B cell (primary cell): ENCODE measurements around the gene UBAC1. TPM values are rescaled to one million over a fixed set of nuclear protein-coding genes. Genes with fewer than 3 reads are reported as not detected.

ENCODE experiments used
- ATAC-seq: fragments of 200-7000 bp; cut with Tn5 transposase; one replicate; pipeline ENCODE4 v1.10.0; 2021; ENCODE audit warnings: low read depth, mild to moderate bottlenecking, moderate number of reproducible peaks, moderate library complexity
- CTCF ChIA-PET: fragments of 350-600 bp; sonication (Branson Sonifier 250); formaldehyde crosslinking; loops from one replicate; lab custom pipeline; 2021; ENCODE audit warnings: antibody characterized with exemption, inconsistent platforms; lab: Charles Lee
- POLR2A ChIA-PET: fragments of 350-600 bp; sonication (Branson Sonifier 250); formaldehyde crosslinking; loops from one replicate; lab custom pipeline; 2021; ENCODE audit warnings: antibody characterized with exemption; lab: Charles Lee
- DNase-seq: peaks from one replicate; pipeline ENCODE4 v3.0.0; 2013
- H2AFZ ChIP-seq: 2 replicates; pipeline ENCODE4 v1.6.1; 2012; ENCODE audit warnings: mild to moderate bottlenecking, low read depth, low read length; ENCODE audit not compliant: insufficient read depth, poor library complexity, severe bottlenecking
- H3K27ac ChIP-seq, 2 donors: 1 replicate in 1 of 2; 2 replicates in 1 of 2; pipeline ENCODE4 v1.5.1; 2012 to 2013; ENCODE audit warnings: low read length in 2 of 2, mild to moderate bottlenecking in 2 of 2, moderate library complexity in 1 of 2
- H3K27me3 ChIP-seq, 4 experiments: fragments of 200-600 bp in 1 of 4; sonication (generic) in 1 of 4; replicated peaks in 1 of 4; 1 replicate in 2 of 4; 2 replicates in 2 of 4; pipeline versions ENCODE4 v1.6.1 to v1.7.0; 2013 to 2016; ENCODE audit warnings: low read length in 3 of 4, mild to moderate bottlenecking in 2 of 4, mixed read lengths in 1 of 4, moderate library complexity in 1 of 4; ENCODE audit not compliant: insufficient read depth in 4 of 4, control insufficient read depth in 3 of 4; ENCODE audit errors: control extremely low read depth in 1 of 4
- H3K36me3 ChIP-seq, 2 experiments: replicated peaks in 1 of 2; 1 replicate in 1 of 2; 2 replicates in 1 of 2; pipeline versions ENCODE4 v1.6.1 to v1.7.1; 2013; ENCODE audit warnings: low read length in 1 of 2; ENCODE audit not compliant: insufficient read depth in 2 of 2, control insufficient read depth in 1 of 2; ENCODE audit errors: control extremely low read depth in 1 of 2, extremely low read depth in 1 of 2
- H3K4me1 ChIP-seq, 2 donors: fragments of 200-600 bp in 1 of 2; sonication (generic) in 1 of 2; 1 replicate in 1 of 2; 2 replicates in 1 of 2; pipeline versions ENCODE4 v1.5.1 to v1.6.1; 2013 to 2017; ENCODE audit warnings: low read length in 2 of 2; ENCODE audit not compliant: control insufficient read depth in 2 of 2, insufficient read depth in 2 of 2
- H3K4me2 ChIP-seq: replicated peaks from 2 replicates; pipeline ENCODE3; 2012; ENCODE audit warnings: mild to moderate bottlenecking, low read depth, low read length; ENCODE audit not compliant: poor library complexity, severe bottlenecking
- H3K4me3 ChIP-seq, 5 experiments: fragments of 200-600 bp in 1 of 5; sonication (generic) in 1 of 5; 1 replicate in 3 of 5; 2 replicates in 2 of 5; pipeline versions ENCODE4 v1.5.1 to v1.7.0; 2011 to 2016; ENCODE audit warnings: low read length in 4 of 5, mild to moderate bottlenecking in 4 of 5, low read depth in 2 of 5, control low read depth in 1 of 5, moderate library complexity in 1 of 5; ENCODE audit not compliant: insufficient read depth in 1 of 5; ENCODE audit errors: control extremely low read depth in 1 of 5, extremely low read depth in 1 of 5
- H3K79me2 ChIP-seq: fragments of 200-600 bp; sonication (generic); one replicate; pipeline ENCODE4 v1.6.0; 2016; ENCODE audit warnings: low read length; ENCODE audit not compliant: control insufficient read depth, insufficient read depth
- H3K9ac ChIP-seq: fragments of 200-600 bp; sonication (generic); 2 replicates; pipeline ENCODE4 v1.6.1; 2017; ENCODE audit warnings: mild to moderate bottlenecking, low read length, moderate library complexity
- H3K9me3 ChIP-seq, 3 donors: one replicate each; pipeline versions ENCODE4 v1.6.1 to v1.7.1; 2013; ENCODE audit warnings: low read length in 2 of 3; ENCODE audit not compliant: control insufficient read depth in 2 of 3, insufficient read depth in 1 of 3; ENCODE audit errors: control extremely low read depth in 1 of 3
- H4K20me1 ChIP-seq: 2 replicates; pipeline ENCODE4 v1.6.0; 2012; ENCODE audit warnings: mild to moderate bottlenecking, low read length; ENCODE audit not compliant: insufficient read depth, control insufficient read depth, poor library complexity, severe bottlenecking
- H3K27ac Mint-ChIP-seq: one replicate; pipeline ENCODE4 v1.8.0; 2021; ENCODE audit warnings: mixed read lengths
- H3K27me3 Mint-ChIP-seq: one replicate; pipeline ENCODE4 v1.8.0; 2021; ENCODE audit warnings: mixed read lengths
- H3K4me1 Mint-ChIP-seq: one replicate; pipeline ENCODE4 v1.8.0; 2021; ENCODE audit warnings: mixed read lengths
- H3K4me3 Mint-ChIP-seq: one replicate; pipeline ENCODE4 v1.8.0; 2021; ENCODE audit warnings: mixed read lengths
- H3K9me3 Mint-ChIP-seq: one replicate; pipeline ENCODE4 v1.8.0; 2022; ENCODE audit warnings: mixed read lengths; ENCODE audit not compliant: insufficient read depth
- EZH2 ChIP-seq: IDR thresholded peaks from 2 replicates; pipeline ENCODE4 v1.6.1; 2012; ENCODE audit warnings: borderline replicate concordance, low read depth, mild to moderate bottlenecking, moderate library complexity, low read length; ENCODE audit not compliant: insufficient read depth, poor library complexity, severe bottlenecking
- WGBS: methylation state at CpG from one replicate; pipeline ENCODE4 v1.1.5; 2013; ENCODE audit warnings: missing lambda C conversion rate; ENCODE audit not compliant: insufficient coverage; 5-methylcytosine and 5-hydroxymethylcytosine counted together
- intact Hi-C: fragments of 100-400 bp; cut with micrococcal nuclease; formaldehyde crosslinking; loops from one replicate; pipeline ENCODE4 v1.10.0; 2022
- polyA plus RNA-seq: library from polyadenylated mRNA; depleted of rRNA; stranded (reverse); fragments of >200 nt; gene quantifications from 2 replicates; pipeline ENCODE4 v1.2.3, GENCODE V29; 2012
- total RNA-seq, 2 donors: library from RNA; stranded (reverse); fragments of 120-200 nt in 1 of 2; gene quantifications; 1 replicate in 1 of 2; 2 replicates in 1 of 2; pipeline versions ENCODE4 v1.2.3 to v1.2.4, GENCODE V29; 2013 to 2022
- TF ChIP-seq, protein P1 (sequence below): fragments of 200-600 bp; IDR thresholded peaks from one replicate; pipeline ENCODE4 v1.8.0; 2022; ENCODE audit warnings: antibody characterized with exemption, mild to moderate bottlenecking

The UBAC1 gene
- total and polyA plus RNA-seq, 2 donors (not counting 1 experiment from before 2014, with no cell fraction given) = 30.8 to 31.1 TPM

GRCh38 chr9:135901031-135901758, 60.0 kb downstream of the UBAC1 start:
- Mint-ChIP-seq H3K4me3 (no peak overlapping the region), H3K4me1 (peaks cover 45% of the 10 kb centered on the region), H3K27ac (no peak overlapping the region), H3K27me3 (no peaks in the 10 kb centered on the region), H3K9me3 (no peaks in the 10 kb centered on the region)
- Histone ChIP-seq H2AFZ (no peak overlapping the region), H3K27ac (no peak overlapping the region), H3K4me1 (peaks cover 5 to 6% of the 10 kb centered on the region in 2 donors), H3K9me3 (peaks cover 0 to 4% (median 0%) of the 10 kb centered on the region in 3 donors), H3K4me2 (no peak overlapping the region), H3K79me2 (peaks cover 92% of the 10 kb centered on the region), H3K36me3 (no peaks in the 10 kb centered on the region), H3K4me3 (no peak overlapping the region), H4K20me1 (peaks cover 44% of the 10 kb centered on the region), H3K27me3 (no peaks in the 10 kb centered on the region), H3K9ac (no peak overlapping the region)
- DNase-seq (no peak), ATAC-seq (no peak)
- intact Hi-C loops = no loop called here
- ChIA-PET POLR2A (no interaction called here), CTCF (no interaction called here)
- TF ChIP-seq EZH2 = no peak
- TF ChIP-seq, protein P1, sequence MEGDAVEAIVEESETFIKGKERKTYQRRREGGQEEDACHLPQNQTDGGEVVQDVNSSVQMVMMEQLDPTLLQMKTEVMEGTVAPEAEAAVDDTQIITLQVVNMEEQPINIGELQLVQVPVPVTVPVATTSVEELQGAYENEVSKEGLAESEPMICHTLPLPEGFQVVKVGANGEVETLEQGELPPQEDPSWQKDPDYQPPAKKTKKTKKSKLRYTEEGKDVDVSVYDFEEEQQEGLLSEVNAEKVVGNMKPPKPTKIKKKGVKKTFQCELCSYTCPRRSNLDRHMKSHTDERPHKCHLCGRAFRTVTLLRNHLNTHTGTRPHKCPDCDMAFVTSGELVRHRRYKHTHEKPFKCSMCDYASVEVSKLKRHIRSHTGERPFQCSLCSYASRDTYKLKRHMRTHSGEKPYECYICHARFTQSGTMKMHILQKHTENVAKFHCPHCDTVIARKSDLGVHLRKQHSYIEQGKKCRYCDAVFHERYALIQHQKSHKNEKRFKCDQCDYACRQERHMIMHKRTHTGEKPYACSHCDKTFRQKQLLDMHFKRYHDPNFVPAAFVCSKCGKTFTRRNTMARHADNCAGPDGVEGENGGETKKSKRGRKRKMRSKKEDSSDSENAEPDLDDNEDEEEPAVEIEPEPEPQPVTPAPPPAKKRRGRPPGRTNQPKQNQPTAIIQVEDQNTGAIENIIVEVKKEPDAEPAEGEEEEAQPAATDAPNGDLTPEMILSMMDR = no peak
- WGBS = 94% methylated on average over 6 of the region's 9 CpGs

- H3K27me3 ChIP-seq = no peaks in the 10 kb centered on the region
- intact Hi-C loops = no loop called here
- TF ChIP-seq, protein P1 = no peak
- no peak for TF ChIP-seq EZH2
- H3K36me3 ChIP-seq = no peaks in the 10 kb centered on the region
- H3K4me1 ChIP-seq = peaks cover 0 to 5% of the 10 kb centered on the region in 2 donors
- WGBS = 78% methylated on average over 6 of the region's 11 CpGs
- H3K27ac Mint-ChIP-seq = no peak overlapping the region
- no peak overlapping the region for H3K4me3 Mint-ChIP-seq
- DNase-seq (no peak), ATAC-seq (no peak)
- H4K20me1 ChIP-seq = peaks cover 51% of the 10 kb centered on the region
- no peak overlapping the region for H3K4me3 ChIP-seq
- no peaks in the 10 kb centered on the region for H3K9me3 Mint-ChIP-seq
- no peak overlapping the region for H3K9ac ChIP-seq
- no peak overlapping the region for H3K4me2 ChIP-seq
- no peaks in the 10 kb centered on the region for H3K27me3 Mint-ChIP-seq
- peaks cover 43% of the 10 kb centered on the region for H3K4me1 Mint-ChIP-seq
- ChIA-PET POLR2A (no interaction called here), CTCF (no interaction called here)
- peaks cover 0 to 4% (median 0%) of the 10 kb centered on the region in 3 donors for H3K9me3 ChIP-seq
- H3K79me2 ChIP-seq = peaks cover 92% of the 10 kb centered on the region
- H3K27ac ChIP-seq = no peak overlapping the region
- no peak overlapping the region for H2AFZ ChIP-seq
Observed at GRCh38 chr9:135898634-135899407, 62.4 kb downstream of the UBAC1 start.
